Measurements from ENCODE around the gene POC1A.

GRCh38 chr3:52092271-52092660 is 62.0 kb downstream of the POC1A start:
- TF ChIP-seq GATA2 (IDR thresholded peaks at IDR 0.05; ENCODE audit: low read depth, low read length) = no peak
- TF ChIP-seq GATA3 (IDR thresholded peaks at IDR 0.05; ENCODE audit: low read depth, low read length) = no peak

All from SH-SY5Y (cell line).